ENCODE results near the gene METTL2A.
"Not testable (repeated sequence)": the region's sequence is repeated elsewhere in the genome, so short reads cannot be mapped to it uniquely, and the experiment has no call there.

The METTL2A gene

DNA sequence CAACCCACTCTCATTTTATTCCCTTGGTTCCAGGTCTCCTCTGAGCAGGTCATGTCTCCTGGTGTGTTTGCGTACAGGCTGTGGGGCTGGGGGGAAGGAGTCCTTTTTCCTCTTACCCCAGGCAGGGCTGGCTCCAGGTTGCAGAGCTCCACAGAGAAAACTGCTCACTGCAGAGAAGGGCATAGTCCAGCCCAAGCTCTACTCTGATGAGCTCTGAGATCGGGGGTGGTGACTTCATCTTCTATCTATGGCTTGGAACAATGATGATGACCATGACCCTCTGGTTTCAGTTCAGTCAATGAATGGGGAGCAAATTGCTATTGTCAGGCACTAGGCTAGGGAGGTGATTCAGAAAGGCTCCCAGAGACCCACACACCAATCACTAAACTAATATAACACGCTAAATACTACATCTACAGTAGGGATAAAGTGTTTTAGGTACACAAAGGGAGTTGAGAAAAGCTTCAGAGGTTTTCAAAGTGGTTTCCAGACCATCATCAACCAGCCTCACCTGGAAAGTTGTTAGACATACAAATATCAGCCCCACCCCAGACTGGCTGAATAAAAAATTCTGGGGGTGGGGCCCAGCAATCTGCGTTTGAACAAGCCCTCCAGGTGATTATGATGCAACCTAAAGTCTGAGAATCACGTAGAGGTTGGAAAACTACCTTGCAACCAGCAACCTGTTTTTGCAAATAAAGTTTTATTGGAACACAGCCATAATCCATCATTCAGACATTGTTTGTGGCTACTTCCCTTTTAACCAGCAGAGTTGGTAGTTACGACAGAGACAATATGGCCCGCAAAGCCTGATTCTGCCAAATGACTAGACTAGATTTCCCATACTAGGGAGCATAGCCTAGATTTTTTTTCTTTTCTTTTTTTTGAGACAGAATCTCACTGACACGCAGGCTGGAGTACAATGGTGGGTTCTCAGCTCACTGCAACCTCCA is 49.6 kb downstream of the METTL2A start:
- DNase-seq (ENCODE audit: low spot score), result not testable (repeated sequence)

DNA sequence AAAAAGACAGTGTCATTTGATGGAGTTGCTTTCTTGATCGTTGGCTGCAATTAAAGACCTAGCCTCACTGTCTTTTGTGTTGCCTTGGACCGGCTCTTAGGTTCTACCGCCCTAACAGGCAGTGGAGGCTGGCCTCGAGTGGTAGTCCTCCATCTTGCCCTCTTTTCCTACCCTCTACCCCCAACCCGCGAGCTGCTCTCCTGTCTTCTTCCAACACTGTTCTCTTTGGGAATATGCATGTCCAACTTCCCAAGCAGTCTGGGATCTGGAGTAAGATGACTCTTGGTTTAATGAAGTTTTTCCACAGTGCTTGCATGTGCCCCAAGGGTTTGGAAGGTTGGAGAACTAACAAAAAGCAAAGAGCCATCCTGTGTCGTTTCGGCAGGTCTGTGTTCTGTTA is 53.4 kb downstream of the METTL2A start:
- DNase-seq (ENCODE audit: low spot score), result not testable (repeated sequence)

DNA sequence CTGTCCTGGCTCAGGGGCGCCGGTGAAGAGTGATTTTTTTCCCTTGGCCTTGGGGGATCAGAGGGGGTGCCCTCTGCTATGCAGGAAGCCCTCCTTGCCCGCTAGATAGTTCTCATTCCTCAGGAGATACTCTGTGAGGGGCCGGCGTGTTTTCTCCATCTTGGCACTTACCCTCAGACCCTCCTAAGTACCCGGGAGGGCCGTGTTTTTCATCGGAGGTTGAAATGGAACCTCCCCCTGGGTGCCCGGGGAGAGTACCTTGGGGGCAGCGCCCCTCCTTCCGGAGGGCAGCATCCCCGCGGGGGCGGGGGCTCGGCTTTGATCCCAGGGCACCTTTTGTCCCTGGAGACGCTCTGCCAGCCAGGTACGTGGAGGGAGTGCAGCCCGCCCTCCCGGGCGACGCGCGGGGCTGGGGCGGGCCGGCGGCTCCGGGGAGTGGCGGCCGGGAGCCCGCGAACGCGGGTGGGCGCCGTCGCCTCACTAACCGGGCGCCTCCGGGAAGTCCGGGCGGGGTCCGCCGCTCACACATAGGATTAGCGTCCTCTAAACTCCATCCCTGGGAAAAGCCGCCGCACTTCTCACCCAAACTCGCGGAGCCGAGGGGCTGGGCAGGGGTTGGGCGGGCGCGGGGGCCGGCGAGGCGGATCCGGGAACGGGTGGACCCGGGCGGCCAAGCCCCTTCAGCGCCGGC is 54.2 kb downstream of the METTL2A start:
- peak; percentile 15 for DNase-seq (ENCODE audit: low spot score)

DNA sequence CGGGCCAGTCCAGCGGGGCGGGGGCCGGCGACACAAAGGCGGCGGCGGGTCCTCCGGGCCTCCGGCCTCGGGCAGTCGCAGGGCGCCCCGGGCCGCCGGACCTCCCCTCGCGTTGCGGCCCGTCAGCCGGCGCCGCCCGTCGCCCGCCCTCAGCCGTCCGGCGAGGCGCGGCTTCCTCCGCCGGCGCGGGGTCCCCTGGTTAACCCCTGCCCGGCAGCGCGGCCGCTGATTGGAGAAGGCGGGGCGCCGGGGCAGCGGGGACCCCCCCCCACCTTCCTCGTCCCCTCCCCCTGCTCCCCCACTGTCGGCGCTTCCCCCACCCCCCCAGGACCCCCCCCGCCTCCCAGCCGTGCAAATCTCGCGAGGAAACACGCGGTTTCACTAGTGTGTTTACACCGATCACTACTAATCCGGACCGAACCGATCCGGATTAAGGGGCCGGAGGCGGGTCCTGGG is 54.8 kb downstream of the METTL2A start, which contains the start of gene TLK2:
TLK2 (plus strand) TSS at position 402 of the 456 bp plus-strand sequence. CDS start 2,301 bp downstream, outside the sequence.
- peak; percentile 84 for DNase-seq (ENCODE audit: low spot score)

DNA sequence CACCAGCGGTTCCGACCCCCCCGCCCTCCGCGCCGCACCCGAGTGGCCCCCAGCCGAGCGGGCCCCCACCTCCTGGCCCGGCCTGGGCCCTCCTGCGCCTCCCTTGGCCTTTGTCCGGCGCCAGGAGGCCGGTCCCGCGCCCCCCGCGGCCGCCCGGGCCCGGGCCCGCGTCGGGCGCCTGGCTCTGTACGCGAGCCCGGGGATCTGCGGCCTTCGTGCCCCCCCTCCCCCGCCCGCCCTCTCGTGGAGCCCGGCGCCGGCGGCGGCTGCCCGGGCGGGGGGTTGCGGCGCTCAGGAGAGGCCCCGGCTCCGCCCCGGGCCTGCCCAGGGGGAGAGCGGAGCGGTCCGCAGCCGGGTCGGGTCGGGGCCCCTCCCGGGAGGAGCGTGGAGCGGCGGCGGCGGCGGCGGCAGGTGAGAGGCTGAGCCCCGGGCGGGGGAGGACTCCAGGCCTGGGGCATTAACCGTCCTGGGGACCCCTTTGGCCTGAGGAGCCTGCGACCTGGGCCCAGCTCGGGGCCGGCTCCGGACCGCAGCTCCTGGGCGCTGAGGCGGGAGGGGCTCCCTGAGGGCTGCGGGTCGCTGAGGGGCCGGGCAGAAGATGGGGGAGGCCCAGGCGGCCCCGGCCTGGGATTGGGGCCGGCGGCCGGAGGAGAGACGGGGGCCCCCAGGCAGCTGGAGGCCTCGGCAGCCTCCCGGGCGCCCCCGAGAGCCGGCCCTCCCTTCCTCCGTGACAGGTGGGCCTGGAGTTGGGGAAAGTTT is 55.4 kb downstream of the METTL2A start:
- DNase-seq (ENCODE audit: low spot score), result peak; percentile 15

DNA sequence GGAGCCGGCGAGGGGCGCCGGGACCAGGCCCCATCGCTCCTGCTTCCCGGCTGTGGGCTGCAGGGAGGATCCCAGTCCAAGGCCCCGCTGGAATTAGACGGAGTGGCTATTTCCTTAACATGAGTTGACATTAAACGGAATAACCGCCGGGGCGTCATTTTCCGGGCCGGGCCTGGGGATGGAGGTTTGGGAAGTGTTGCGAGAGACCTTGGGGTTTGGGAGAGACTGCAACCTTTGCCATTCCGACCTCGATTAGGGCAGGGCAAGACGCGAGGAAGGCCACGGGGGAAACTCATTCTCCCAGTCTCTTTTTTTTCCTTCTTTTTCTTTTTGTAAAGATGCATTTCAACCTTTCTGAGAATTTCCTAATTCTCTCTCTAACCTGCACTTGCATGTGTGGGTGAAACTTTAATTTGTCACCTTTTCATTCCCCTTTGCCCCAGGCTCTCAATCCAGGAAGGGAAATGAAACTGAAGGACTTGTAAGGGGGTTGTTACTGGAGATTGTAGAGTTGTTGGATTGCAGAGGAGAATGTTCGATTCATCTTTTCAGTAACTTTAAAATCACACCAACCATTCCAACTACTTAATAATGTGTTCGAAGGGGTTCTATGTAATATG is 56.1 kb downstream of the METTL2A start:
- not testable (repeated sequence) for DNase-seq (ENCODE audit: low spot score)

DNA sequence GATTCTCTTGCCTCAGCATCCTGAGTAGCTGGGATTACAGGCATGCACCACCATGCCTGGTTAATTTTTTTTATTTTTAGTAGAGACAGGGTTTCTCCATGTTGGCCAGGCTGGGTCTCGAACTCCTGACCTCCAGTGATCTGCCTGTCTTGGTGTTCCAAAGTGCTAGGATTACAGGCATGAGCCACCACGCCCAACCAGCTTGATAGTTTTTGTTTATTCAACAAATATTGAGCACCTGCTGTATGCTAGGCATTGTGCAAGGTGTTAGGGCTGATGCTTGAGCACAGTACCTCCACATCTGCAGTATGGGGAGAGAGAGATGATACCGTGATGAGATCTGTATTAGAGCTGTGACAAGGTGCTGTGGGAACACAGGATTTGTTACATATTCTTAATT is 58.9 kb downstream of the METTL2A start:
- DNase-seq (ENCODE audit: low spot score), result not testable (repeated sequence)

DNA sequence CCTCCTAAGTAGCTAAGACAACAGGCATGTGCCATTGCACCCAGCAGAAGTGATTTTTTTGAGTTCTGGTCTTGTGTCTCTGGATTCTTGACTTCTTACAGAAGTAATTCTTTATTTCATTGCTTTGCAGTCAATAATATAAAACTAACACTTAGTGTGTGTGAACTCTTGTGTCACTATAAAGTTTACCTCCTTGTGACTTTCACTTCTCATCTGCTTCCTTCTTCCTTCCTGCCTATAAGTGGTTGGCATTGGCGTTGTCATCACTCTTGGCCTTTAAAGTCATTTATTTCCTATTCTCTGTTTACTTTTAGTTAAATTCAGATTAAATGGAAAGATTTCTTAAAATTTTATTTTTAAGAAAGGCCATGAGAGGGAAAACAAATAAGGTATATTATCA is 67.3 kb downstream of the METTL2A start:
- not testable (repeated sequence) for DNase-seq (ENCODE audit: low spot score)

DNA sequence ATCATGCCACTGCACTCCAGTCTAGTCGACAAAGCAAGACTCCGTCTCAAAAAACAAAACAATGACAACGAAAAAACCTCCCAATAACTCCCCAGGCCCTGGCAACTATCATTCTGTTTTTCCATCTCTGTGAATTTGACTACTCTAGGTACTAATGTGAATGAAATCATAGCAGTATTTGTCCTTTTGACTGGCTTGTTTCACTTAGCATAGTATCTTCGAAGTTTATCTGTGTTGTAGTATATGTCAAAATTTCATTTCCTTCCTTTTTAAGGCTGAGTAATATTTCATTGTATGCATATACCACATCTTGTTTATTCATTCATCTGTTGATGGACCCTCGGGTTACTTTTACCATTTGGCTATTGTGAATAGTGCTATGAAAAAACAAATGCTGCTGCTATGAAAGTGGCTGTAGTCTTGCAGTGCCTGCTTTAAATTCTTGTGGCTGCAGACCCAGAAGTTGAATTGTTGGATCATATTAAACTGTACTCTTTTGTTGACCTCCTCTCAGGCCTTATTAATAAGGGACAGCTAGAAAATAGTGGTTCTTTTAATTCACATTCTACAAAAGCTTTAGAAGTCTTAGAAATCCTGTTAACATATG is 69.5 kb downstream of the METTL2A start:
- not testable (repeated sequence) for DNase-seq (ENCODE audit: low spot score)

DNA sequence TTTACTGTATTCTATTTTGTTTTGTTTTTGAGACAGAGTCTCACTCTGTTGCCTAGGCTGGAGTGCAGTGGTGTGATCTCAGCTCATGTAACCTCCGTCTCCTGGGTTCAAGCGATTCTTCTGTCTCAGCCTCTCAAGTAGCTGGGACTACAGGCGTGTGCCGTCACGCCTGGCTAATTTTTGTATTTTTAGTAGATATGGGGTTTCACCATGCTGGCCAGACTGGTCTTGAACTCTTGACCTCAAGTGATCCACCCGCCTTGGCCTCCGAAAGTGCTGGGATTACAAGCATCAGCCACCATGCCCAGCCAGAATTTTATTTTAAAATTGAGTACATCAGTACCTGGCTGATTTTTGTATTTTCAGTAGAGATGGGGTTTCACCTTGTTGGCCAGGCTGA is 70.4 kb downstream of the METTL2A start:
- not testable (repeated sequence) for DNase-seq (ENCODE audit: low spot score)

DNA sequence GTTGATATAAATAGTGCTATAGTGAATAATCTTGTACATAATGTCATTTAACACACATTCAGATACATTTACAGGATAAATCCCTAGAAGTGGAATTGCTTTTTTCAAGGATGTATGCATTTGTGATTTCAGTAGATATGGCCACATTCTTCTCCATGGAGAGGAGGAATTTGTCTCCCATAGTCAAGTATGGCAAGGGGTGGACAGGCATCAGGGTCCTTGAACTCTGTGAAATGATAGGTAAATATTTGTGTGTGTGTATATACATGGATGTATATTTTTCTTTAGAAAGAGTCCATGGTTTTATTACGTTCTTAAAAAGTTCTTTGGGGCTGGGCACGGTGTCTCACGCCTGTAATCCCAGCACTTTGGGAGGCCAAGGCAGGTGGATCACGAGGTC is 72.6 kb downstream of the METTL2A start:
- DNase-seq (ENCODE audit: low spot score), result not testable (repeated sequence)

DNA sequence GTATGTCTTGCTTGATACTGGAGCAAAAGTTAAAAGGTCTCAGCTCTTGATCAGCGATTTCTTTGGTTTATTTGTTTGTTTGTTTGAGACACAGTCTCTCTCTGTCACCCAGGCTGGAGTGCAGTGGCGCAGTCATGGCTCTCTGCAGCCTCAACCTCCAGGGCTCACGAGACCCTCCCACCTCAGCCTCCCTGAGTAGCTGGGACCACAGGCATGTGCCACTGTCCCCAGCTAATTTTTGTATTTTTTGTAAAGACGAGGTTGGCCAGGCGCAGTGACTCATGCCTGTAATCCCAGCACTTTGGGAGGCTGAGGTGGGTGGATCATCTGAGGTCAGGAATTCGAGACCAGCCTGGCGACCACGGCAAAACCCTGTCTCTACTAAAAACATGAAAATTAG is 75.1 kb downstream of the METTL2A start:
- DNase-seq (ENCODE audit: low spot score), result not testable (repeated sequence)

All from hepatic stellate cell (primary cell).